Smooth muscle cell (in vitro differentiated cells): ENCODE measurements around the gene ZNF346. TPM values are rescaled to one million over a fixed set of nuclear protein-coding genes. Genes with fewer than 3 reads are reported as not detected.

Experiments used
- DNase-seq: peaks from one replicate; lab custom pipeline; 2025; ENCODE audit not compliant: unreplicated experiment; lab: John Stamatoyannopoulos, UW
- H2AFZ ChIP-seq: fragments of 200-600 bp; sonication (generic); 2 replicates; pipeline ENCODE4 v1.6.0; 2016; ENCODE audit warnings: antibody characterized with exemption, low read depth, mild to moderate bottlenecking
- H3F3A ChIP-seq: fragments of 200-600 bp; sonication (generic); 2 replicates; pipeline ENCODE4 v1.6.0; 2017; ENCODE audit warnings: antibody characterized with exemption, low read depth
- H3K27ac ChIP-seq: fragments of 200-600 bp; sonication (generic); 2 replicates; pipeline ENCODE4 v1.5.1; 2016; ENCODE audit warnings: low read depth, mild to moderate bottlenecking
- H3K27me3 ChIP-seq: fragments of 200-600 bp; sonication (generic); 2 replicates; pipeline ENCODE4 v1.6.1; 2016; ENCODE audit warnings: low read depth, mild to moderate bottlenecking
- H3K36me3 ChIP-seq: fragments of 200-600 bp; sonication (generic); 2 replicates; pipeline ENCODE4 v1.5.1; 2016; ENCODE audit warnings: low read depth
- H3K4me1 ChIP-seq: fragments of 200-600 bp; sonication (generic); 2 replicates; pipeline ENCODE4 v1.5.1; 2016; ENCODE audit warnings: low read depth
- H3K4me2 ChIP-seq: fragments of 200-600 bp; sonication (generic); 2 replicates; pipeline ENCODE4 v1.6.0; 2016; ENCODE audit warnings: mild to moderate bottlenecking
- H3K4me3 ChIP-seq: fragments of 200-600 bp; sonication (generic); 2 replicates; pipeline ENCODE4 v1.5.1; 2016; ENCODE audit warnings: mild to moderate bottlenecking
- H3K79me2 ChIP-seq: fragments of 200-600 bp; sonication (generic); 2 replicates; pipeline ENCODE4 v1.6.0; 2016; ENCODE audit warnings: low read depth, mild to moderate bottlenecking
- H3K9ac ChIP-seq: fragments of 200-600 bp; sonication (generic); 2 replicates; pipeline ENCODE4 v1.6.0; 2016; ENCODE audit warnings: low read depth
- H3K9me3 ChIP-seq: fragments of 200-600 bp; sonication (generic); replicated peaks from 2 replicates; pipeline ENCODE4 v1.5.1; 2016; ENCODE audit warnings: low read depth
- H4K20me1 ChIP-seq: fragments of 200-600 bp; sonication (generic); 2 replicates; pipeline ENCODE4 v1.6.0; 2016; ENCODE audit warnings: low read depth
- CTCF ChIP-seq: fragments of 200-600 bp; sonication (generic); IDR thresholded peaks from 2 replicates; pipeline ENCODE4 v1.5.1; 2017; ENCODE audit warnings: borderline replicate concordance, mild to moderate bottlenecking, antibody characterized with exemption; ENCODE audit not compliant: insufficient read depth, poor library complexity, severe bottlenecking
- WGBS: methylation state at CpG from one replicate; pipeline ENCODE4 v1.1.7; 2016; ENCODE audit warnings: low lambda C conversion rate; 5-methylcytosine and 5-hydroxymethylcytosine counted together
- polyA plus RNA-seq: library from polyadenylated mRNA; unstranded; fragments of >200 nt; fragmentation: Nextera tagmentation; extraction: Ambion mirVana; gene quantifications from 2 replicates; pipeline ENCODE4 v1.2.1, GENCODE V29; 2016
- total RNA-seq: library from RNA; depleted of rRNA; stranded (reverse); fragments of >200 nt; gene quantifications from 2 replicates; pipeline ENCODE4 v1.2.3, GENCODE V29; 2014

The ZNF346 gene
- total and polyA plus RNA-seq, 2 experiments from 2014 or later, result 6.9 to 14.8 TPM

GRCh38 chr5:177130211-177131018 lies 107.9 kb downstream of the ZNF346 start:
- Histone ChIP-seq H4K20me1 (peaks cover 1% of the 10 kb centered on the region), H3K4me1 (peaks cover 16% of the 10 kb centered on the region), H3F3A (peaks cover 5% of the 10 kb centered on the region), H3K9me3 (no peaks in the 10 kb centered on the region), H2AFZ (no peak overlapping the region), H3K9ac (no peak overlapping the region), H3K27me3 (no peaks in the 10 kb centered on the region), H3K4me3 (no peak overlapping the region), H3K4me2 (no peak overlapping the region), H3K36me3 (no peaks in the 10 kb centered on the region), H3K27ac (no peak overlapping the region), H3K79me2 (peaks cover 5% of the 10 kb centered on the region)
- no peak for DNase-seq
- TF ChIP-seq CTCF, result no peak
- WGBS, result 72% methylated on average over 5 of the region's 5 CpGs

Other genes starting within 250 kb of the ZNF346 start
- gene UNC5A, start 212.1 kb upstream of the ZNF346 start, total RNA-seq, result not detected in 2 replicates
- not detected in 2 replicates for gene UNC5A, start 212.1 kb upstream of the ZNF346 start, polyA plus RNA-seq
- gene HK3, start 123.3 kb upstream of the ZNF346 start, total RNA-seq, result 0.49 TPM in 1 of 2 replicates, not detected in the other
- not detected in 2 replicates for gene HK3, start 123.3 kb upstream of the ZNF346 start, polyA plus RNA-seq
- 19.9 and 20.3 TPM in 2 replicates for gene UIMC1, start 15.9 kb upstream of the ZNF346 start, total RNA-seq
- gene UIMC1, start 15.9 kb upstream of the ZNF346 start, polyA plus RNA-seq, result 9.6 and 12.1 TPM in 2 replicates
- 0.90 and 1.8 TPM in 2 replicates for gene FGFR4, start 64.2 kb downstream of the ZNF346 start, total RNA-seq
- gene FGFR4, start 64.2 kb downstream of the ZNF346 start, polyA plus RNA-seq, result 0.63 and 1.1 TPM in 2 replicates
- 38.2 and 45.2 TPM in 2 replicates for gene NSD1, start 111.1 kb downstream of the ZNF346 start, total RNA-seq
- 22.6 and 34.0 TPM in 2 replicates for gene NSD1, start 111.1 kb downstream of the ZNF346 start, polyA plus RNA-seq